Cerebellar cortex (tissue), 1 donor: ENCODE data around the gene RNF2.

Source experiments
- DNase-seq: peaks from one replicate; pipeline ENCODE4 v3.0.0-alpha.2; 2015; ENCODE audit warnings: low spot score

The RNF2 gene

DNA sequence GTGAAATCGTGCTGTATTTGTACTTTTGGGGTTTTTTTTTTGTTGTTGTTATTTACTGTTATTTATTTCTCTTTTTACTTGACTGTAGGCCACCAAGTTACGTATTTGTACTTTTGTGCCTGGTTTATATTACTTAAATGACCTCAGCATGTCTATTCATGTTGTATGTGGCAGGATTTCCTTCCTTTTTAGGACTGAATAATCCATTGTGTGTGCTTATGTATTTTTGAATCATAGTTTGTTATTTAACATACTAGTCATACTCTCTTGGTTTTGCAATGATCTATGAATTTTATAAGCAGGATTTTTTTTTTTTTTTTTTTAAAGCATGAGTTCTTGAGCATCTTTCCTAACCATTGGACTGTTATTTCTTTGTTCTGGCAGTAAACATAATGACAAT, 51.2 kb downstream of the RNF2 start:
- no peak for DNase-seq

DNA sequence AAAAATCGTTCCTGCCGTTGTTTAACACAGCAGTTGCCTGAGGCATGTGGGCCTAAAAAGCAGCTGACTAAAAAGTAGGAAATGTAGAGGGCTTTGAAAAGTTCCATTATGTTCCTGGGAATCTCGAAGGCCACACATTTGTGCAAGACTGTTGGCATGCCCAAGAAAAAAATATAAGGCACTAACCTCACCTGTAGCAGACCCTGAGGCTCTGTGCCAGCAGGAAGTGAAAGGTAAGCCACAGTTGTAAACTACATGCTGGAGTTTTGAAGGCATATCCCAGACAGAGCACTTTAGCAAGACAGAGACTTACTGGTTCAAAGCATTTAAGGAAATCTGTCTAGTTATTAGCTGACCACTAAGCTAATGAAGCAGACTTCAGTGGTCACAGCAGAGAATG, 58.7 kb downstream of the RNF2 start:
- DNase-seq: no peak

DNA sequence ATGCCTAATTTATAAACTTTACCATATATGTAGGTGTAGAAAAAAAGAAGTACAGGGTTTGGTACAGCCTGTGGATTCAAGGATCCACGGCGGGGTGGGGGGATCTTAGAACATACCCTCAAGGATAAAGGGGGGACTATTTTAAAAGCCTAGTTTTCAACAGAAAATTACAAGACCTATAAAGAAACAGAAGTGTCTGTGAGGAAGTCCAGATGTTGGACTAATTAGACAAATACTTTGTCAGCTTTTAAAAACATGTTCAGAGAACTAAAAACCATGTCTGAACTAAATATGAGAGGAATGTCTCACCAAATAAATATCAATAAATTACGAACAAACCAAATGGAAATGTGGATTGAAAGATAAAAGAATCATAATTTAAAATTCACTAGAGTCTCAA, 59.8 kb downstream of the RNF2 start:
- DNase-seq: no peak

DNA sequence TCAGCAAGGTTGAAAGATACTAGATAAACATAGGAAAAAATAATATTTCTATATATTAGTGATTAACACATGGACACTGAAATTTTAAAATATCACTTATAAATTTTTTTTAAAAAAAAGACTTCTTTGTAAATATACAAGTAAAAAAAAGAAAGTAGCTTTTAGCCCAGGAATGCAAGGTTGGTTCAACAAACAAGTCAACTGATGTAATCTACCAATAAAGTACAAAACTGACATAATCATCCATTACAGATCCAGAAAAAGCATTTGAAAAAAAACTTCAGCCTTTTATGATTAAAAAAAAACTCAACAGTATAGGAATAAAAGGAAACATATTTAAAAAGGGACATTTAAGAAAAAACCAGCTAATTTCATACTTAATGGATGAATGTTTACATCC, 63.0 kb downstream of the RNF2 start:
- no peak for DNase-seq

DNA sequence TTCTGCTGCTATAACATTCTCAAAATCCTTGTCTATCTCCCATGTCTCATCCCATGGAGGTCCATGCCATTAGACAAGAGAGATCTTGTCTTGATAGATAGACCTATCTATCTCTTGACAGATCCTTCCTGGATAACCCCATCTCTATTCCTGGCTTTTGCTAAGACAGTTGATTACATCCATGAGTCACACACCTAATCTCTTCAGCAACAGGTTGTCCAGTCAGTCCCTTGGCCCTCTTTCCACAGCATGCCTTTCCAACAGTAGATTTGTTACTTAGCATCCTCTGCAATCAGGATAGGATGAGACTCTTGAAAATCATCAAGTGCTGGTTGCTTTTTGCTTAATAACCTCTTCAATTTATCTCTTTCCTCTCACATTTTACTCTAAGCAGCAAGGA, 64.8 kb downstream of the RNF2 start:
- no peak for DNase-seq

DNA sequence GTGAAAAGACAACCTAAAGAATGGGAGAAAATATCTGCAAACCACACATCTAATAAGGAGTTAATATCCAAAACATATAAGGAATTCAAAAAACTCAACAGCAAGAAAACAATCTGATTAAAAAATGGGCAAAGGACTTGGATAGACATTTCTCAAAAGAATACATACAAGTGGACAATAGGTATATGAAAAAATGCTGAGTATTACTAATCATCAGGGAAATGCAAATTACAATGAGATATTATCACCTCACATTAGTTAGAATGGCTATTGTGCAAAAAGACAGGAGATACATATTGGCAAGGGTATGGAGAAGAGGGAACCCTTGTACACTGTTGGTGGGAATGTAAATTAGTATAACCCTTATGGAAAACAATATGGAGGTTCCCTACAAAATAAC, 66.5 kb downstream of the RNF2 start:
- DNase-seq: no peak

DNA sequence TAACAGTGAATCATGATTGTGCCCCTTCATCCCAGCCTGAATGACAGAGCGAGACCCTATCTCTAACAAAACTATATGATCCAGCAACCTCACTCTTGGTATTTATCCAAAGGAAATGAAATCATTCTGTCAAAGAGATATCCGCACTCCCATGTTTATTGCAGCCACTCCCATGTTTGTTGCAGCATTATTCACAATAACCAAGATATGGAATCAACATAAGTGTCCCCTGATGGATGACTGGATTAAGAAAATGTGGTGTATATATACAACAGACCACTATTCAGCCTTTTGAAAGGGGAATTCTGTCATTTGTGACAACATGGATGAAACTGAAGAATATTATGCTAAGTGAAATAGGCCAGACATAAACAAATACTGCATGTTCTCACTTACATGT, 67.0 kb downstream of the RNF2 start:
- no peak for DNase-seq

DNA sequence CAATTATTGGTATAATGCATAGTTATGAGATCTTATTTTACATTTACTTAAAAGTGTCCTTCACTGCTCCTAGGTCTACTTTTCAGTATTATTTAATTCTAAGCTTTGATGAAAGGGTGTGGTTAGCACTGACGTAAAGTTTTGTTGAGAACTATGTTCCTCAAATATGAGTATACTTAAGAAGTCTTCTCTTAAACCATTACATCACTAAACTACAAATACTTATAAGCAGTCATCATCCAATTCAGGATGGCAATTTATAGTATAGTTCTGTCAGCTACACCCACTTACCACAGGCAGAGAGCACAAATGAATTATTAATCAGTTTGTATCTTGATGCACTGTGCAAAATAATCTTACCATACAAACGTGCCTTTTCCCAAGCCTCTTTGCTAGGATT, 84.3 kb downstream of the RNF2 start:
- no peak for DNase-seq

DNA sequence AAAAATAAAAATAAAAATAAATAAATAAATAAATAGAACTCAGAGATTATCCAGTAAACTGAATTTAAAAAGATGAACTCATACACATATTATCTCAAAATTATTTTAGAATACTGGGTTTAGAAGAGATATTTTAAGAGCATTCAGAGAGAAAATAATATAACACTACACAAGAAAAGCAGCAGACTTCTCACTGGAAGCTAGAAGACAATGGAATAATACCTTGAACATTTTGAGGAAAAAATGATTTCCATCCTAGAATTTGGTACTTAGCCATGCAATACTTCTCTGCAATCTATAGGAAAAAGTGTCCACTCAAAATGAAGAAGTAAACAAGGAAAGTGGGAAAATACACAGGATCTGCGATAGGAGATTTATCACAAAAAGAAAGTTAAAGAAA, 87.2 kb downstream of the RNF2 start:
- DNase-seq: no peak

DNA sequence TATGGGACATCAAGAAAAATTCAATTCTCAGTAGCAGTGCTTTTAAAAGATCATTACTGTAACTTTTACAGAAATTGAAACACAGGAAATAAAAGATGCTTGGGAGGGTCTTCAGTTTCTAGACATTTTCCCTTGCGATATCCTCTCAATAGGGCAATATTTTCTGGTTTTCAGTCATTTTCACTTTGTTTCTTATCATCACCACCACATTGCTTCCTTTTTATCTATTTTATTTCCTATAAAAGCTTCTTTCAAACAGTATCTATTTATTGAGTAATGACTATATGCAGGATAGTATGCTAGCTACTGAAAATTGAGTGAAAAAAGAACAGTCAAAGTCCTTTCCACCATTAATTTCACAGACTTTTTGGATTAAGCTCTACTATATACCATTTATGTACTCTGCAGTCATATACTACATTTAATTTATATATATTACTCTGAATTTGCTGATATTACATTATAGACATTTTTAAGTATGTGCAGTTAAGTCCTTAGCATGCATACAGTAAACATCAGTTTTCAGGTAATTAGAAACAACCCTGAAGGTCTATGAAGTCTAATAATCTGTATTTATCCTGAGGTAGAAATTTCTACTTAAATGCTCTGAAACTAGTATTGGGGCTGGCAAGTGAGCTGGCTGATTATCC, 92.7 kb downstream of the RNF2 start:
- DNase-seq: no peak

DNA sequence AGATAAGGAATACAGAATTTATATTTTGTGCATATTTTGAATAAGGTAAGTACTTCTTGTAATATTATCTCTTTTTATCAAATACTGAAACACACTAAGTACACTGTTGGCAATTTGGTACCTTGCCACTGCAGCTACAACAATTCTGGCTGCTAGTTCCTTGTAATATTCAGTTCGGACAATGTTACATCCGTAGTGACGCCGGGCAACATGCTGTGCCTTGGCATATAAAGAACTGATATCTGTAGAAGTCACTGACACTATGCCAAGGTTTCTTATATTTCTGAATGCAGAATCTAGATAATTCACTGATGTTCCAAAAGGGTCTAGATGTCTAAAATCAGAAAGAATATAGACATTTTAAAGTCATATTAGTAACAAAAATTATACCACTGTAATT, 93.9 kb downstream of the RNF2 start:
- DNase-seq: peak; percentile 42

DNA sequence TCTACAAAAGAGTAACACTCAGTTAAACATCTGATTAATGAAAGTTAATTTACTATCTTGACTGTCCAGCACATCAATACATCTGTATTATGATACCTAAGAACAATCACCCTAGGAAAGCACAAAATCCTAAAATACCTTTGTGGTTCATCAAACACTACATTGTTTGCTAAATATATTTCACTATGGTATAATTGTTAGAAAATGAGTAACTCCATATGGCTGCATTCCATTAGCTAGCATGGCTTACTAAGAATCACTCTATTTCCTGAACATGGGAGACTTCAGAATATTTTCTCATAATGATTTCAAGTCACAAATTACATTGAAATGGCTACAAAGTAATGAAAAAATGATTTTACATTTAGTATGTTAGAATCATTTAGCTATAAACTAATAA, 98.9 kb downstream of the RNF2 start:
- no peak for DNase-seq

DNA sequence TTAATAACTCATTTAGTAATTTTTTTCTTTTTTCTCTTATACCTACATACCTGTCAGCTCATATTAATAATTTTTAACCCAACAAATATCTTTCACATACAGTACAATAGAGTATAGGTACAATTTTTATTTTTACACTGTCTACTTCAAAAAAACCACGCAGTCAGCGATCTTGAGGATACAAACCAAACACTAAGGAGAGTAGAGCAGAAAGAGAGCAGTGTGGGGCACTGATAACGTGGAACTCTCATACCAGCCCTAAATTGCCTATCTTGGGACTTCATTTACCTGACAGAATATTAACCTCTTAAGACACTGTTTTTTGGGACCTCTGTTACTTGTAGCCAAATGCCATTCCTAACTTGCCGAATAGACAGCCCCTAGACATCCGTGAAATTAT, 105.9 kb downstream of the RNF2 start:
- no peak for DNase-seq
